GM10266 (cell line): ENCODE data around the gene FRS3.

Experiments
- DNase-seq: peaks from one replicate; pipeline ENCODE4 v3.0.0; 2012; ENCODE audit errors: extremely low spot score
- CTCF ChIP-seq: IDR thresholded peaks from 2 replicates; pipeline ENCODE4 v1.5.1; 2012; ENCODE audit warnings: mild to moderate bottlenecking, low read depth; ENCODE audit not compliant: control insufficient read depth, insufficient read depth; ENCODE audit errors: missing control alignments

The FRS3 gene

GRCh38 chr6:41757271-41757670 is 22.4 kb downstream of the FRS3 start:
- no peak for DNase-seq
- no peak for TF ChIP-seq CTCF

- no peak for TF ChIP-seq CTCF
- no peak for DNase-seq
These were observed 23.3 kb downstream of the FRS3 start for GRCh38 chr6:41756354-41756753.

- TF ChIP-seq CTCF: no peak
- DNase-seq: no peak
These were observed 23.8 kb downstream of the FRS3 start for GRCh38 chr6:41755895-41756294.

GRCh38 chr6:41750374-41750773 is 29.3 kb downstream of the FRS3 start:
- no peak for DNase-seq
- TF ChIP-seq CTCF: no peak

- TF ChIP-seq CTCF: no peak
- no peak for DNase-seq
These were observed 31.2 kb downstream of the FRS3 start for GRCh38 chr6:41748542-41748941.

GRCh38 chr6:41748102-41748477 is 31.6 kb downstream of the FRS3 start:
- DNase-seq: no peak
- TF ChIP-seq CTCF: no peak

- no peak for TF ChIP-seq CTCF
- DNase-seq: no peak
These were observed 32.2 kb downstream of the FRS3 start, which contains the start of gene PGC for GRCh38 chr6:41747256-41748101. TSS of gene PGC (minus strand) at chr6:41747397. CDS start at chr6:41747334, 63 bp downstream.
